ENCODE results near the gene UBE2J1. TPM values are rescaled to one million over a fixed set of nuclear protein-coding genes. Genes with fewer than 3 reads are reported as not detected.

The UBE2J1 gene
- total RNA-seq, 1 donor, result 83.2 TPM

DNA sequence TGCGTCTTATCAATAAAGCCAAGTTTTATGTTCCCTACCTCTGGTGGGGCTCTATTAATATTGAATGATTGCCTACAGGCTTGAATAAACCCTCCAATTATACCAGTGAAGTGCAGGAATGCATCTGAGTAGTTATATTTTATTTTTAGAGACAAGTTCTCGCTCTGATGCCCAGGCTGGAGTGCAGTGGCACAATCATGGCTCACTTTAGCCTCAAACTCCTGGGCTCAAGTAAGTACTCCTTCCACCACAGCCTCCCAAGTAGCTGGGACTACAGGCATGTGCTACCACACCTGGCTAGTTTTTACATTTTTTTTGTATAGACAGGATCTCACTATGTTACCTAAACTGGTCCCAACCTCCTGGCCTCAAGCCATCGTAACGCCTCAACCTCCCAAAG lies 26.1 kb upstream of the UBE2J1 start:
- Histone ChIP-seq H3K27me3 (ENCODE audit: insufficient read depth, low read length) (no peaks in the 10 kb centered on the region), H3K4me1 (ENCODE audit: insufficient read depth, low read length) (peaks cover 45% of the 10 kb centered on the region), H3K9me3 (ENCODE audit: low read depth, low read length) (no peaks in the 10 kb centered on the region), H3K4me3 (ENCODE audit: low read length) (no peak overlapping the region)

DNA sequence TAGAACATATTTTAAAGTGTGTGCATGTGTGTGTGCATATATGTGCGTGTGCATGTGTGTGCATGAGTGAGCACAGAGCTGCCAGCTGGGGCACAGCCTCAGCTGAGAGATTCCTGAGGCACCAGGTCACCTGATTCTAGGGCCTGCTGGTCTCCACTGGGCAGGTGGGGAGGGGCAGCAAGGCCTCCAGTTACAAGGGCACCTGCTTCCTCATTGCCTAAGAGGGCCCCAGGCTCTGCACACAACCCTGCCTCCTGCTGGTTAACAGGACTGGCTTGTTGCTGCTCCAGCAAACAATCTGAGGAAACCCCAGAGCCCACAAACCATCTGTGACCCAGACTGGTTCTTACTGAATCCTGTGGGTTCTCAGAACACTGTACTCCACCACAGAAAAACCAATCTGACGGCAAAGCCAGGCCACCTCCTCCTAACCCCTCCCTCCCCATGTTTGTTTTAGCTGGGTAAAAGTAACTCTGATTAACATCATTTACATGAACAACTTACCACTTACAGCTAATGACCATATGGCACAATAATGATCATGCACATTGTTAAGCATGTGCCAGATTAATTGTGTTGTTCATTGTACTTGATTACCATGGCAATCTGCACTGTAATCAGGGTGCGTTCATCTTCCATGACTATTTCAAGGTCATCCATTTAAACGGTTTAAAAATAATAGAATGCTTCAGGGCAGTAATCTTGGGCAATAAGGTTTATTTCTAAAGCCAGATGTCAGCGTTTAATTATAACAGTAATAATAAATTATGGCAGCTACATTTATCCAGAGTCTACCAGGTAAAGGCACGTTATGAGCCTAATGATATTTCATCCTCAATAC lies 23.1 kb upstream of the UBE2J1 start:
- no peak overlapping the region for H3K4me3 ChIP-seq (ENCODE audit: low read length)
- H3K9me3 ChIP-seq (ENCODE audit: low read depth, low read length), result no peaks in the 10 kb centered on the region
- peaks cover 53% of the 10 kb centered on the region for H3K4me1 ChIP-seq (ENCODE audit: insufficient read depth, low read length)
- H3K27me3 ChIP-seq (ENCODE audit: insufficient read depth, low read length), result no peaks in the 10 kb centered on the region

DNA sequence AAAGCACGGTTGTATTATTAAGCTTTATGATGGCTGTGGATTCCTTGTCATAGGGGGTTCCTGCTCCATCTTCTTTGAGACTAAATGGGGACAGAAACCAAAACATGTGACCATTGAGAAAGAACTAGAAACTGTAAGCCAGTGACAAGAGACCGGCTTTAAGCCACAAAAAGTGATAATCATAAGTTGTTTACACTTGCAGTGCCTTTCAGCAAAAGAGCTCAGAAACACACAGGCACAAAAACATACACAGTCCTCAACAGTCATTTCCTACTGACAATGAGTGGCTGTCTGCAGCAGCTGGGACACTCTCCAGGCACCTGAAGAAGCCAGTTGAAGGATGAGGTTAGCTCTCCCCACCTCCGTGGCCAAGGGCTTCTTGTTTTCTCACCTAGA lies 20.0 kb upstream of the UBE2J1 start:
- H3K27me3 ChIP-seq (ENCODE audit: insufficient read depth, low read length), result no peaks in the 10 kb centered on the region
- H3K4me3 ChIP-seq (ENCODE audit: low read length), result no peak overlapping the region
- no peaks in the 10 kb centered on the region for H3K9me3 ChIP-seq (ENCODE audit: low read depth, low read length)
- H3K4me1 ChIP-seq (ENCODE audit: insufficient read depth, low read length), result peaks cover 30% of the 10 kb centered on the region

DNA sequence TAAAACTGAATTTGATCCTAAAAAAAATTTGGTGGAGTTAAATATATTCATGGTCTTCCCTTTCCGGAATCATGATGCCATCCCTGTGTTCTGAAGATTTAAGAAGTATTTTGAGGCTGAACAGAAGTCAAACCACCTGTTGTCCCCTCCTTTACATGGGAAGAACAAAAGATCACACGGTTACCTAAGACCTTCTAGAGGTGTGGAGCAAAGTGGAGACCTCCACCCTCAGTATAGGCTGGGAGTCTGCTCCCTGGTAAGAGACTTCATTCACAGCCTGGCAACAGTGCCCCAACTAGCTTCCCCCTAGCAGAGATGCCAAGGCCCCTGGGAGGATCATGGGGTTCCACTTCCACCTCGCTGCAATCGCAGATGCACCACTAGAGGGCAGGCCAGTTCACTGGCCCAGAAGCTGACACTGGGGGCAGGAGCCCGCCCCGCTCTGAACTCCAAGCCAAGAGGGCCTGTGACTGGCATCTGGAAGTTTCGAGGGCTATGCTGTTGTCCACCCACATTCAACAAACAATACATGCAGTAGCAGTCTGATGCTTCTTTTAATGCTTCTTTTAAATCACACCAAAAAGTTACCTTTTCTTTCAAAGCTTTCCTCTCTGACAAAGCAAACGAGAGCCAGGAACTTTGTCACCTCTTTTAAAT lies 19.5 kb upstream of the UBE2J1 start:
- H3K27me3 ChIP-seq (ENCODE audit: insufficient read depth, low read length), result no peaks in the 10 kb centered on the region
- H3K4me1 ChIP-seq (ENCODE audit: insufficient read depth, low read length), result peaks cover 27% of the 10 kb centered on the region
- no peaks in the 10 kb centered on the region for H3K9me3 ChIP-seq (ENCODE audit: low read depth, low read length)
- H3K4me3 ChIP-seq (ENCODE audit: low read length), result no peak overlapping the region

DNA sequence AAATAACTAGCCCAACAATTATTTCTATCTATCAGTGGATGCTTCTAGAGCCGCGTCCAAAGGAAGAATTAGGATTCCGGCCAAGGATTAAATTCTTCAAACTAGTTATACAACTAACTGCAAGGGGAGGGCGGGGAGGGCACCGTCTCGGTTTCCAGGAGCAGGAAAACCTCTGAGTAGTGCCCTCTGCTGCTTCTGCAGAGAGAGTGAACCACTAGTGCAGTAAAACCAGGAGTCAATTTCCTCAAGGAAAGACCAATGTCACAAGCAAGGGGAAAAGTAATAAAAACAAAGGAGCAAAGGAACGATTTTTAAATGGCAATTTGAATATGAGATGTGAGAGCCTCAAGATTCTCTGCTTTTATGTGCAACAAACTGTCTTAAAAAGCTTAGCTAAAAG lies 16.5 kb upstream of the UBE2J1 start:
- peaks cover 12% of the 10 kb centered on the region for H3K4me1 ChIP-seq (ENCODE audit: insufficient read depth, low read length)

DNA sequence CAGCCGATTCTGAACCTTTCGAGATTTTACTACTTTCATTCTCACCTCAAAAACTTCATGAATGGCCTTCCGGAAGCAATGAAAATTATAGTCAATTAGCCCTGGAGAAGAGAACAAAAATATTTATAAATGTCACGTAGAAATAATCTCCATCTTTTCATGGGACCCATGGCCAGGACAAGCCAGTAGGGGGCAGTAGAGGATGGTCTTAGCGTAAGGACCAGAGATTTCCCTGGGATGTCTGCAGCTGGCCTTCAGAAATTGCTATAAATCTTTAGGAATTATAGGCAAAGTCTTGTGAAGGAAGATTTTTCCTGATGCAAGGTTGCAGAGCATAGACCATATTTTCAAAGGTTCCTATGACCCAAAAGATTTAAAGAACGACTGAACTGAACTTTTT lies 15.6 kb upstream of the UBE2J1 start:
- no peaks in the 10 kb centered on the region for H3K27me3 ChIP-seq (ENCODE audit: insufficient read depth, low read length)
- H3K4me1 ChIP-seq (ENCODE audit: insufficient read depth, low read length), result peaks cover 12% of the 10 kb centered on the region
- H3K4me3 ChIP-seq (ENCODE audit: low read length), result no peak overlapping the region
- H3K9me3 ChIP-seq (ENCODE audit: low read depth, low read length), result no peaks in the 10 kb centered on the region

More for the DNA sequence above, 16.5 kb upstream of the UBE2J1 start:
- Histone ChIP-seq H3K9me3 (ENCODE audit: low read depth, low read length) (no peaks in the 10 kb centered on the region), H3K4me3 (ENCODE audit: low read length) (no peak overlapping the region), H3K27me3 (ENCODE audit: insufficient read depth, low read length) (no peaks in the 10 kb centered on the region)

DNA sequence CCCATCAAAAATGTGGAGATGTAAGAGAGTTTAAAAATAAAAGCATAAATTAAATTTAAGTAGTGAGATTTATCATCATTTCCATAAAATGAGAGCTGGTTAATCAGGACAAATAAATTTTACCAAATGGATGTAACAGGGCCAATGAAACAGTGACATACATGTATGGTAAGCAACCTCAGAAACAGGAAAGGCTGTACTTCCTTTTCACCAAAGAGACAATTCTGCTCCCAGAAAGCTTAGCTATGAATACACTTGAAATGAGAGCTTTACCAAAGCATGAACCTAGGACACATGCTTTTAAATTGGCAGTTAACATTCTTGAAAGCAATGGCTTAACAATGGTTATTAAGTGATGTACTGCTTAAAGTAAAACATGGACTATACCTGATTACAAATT lies 12.1 kb upstream of the UBE2J1 start:
- Histone ChIP-seq H3K9me3 (ENCODE audit: low read depth, low read length) (no peaks in the 10 kb centered on the region), H3K27me3 (ENCODE audit: insufficient read depth, low read length) (no peaks in the 10 kb centered on the region), H3K4me3 (ENCODE audit: low read length) (no peak overlapping the region), H3K4me1 (ENCODE audit: insufficient read depth, low read length) (peaks cover 18% of the 10 kb centered on the region)

DNA sequence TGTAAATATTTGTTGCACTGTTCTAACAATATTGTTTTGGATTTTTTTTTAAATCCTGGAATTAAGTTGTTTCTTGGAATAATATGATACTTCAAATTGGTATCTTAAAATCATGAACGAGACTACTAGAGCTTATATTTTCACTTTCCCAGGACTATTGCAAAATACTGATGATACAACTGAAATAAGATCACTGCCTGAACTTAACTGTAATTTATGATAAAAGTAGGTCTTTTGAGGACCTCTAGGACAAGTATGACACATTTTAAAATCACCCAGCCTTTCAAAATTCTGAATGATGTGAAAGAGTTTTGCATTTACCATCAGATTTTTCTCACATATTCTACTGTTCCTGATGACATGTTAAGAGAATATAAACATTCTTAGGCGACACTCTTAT lies 8.6 kb upstream of the UBE2J1 start:
- H3K4me1 ChIP-seq (ENCODE audit: insufficient read depth, low read length), result peaks cover 36% of the 10 kb centered on the region

DNA sequence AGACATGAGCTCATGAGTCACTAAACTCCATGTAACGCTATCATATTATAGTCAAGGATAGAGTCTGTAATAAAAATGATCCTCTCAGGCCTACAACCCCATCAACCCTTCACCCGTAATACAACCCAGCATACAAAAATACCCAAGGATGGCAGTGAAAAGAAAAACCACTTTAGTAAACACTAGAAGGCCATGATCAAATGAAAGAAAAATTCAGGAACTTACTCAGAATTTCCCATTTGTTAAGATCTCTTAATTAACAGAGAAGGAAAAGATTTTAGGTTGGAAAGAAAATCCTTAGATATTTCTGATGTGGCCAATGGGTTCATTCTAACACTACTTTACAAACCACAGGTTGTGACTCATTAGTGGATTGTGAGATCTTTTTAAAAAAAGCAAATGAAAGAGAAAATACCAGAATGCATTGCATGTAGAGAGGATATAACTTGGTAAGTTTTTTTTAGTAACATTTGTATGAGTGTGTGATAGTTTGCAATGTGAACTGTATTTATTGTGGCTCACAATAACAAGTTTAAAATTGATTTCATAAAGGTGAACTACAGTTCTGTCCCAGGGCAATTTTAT lies 8.0 kb upstream of the UBE2J1 start:
- H3K27me3 ChIP-seq (ENCODE audit: insufficient read depth, low read length), result no peaks in the 10 kb centered on the region
- H3K4me1 ChIP-seq (ENCODE audit: insufficient read depth, low read length), result peaks cover 36% of the 10 kb centered on the region
- no peak overlapping the region for H3K4me3 ChIP-seq (ENCODE audit: low read length)
- H3K9me3 ChIP-seq (ENCODE audit: low read depth, low read length), result no peaks in the 10 kb centered on the region

More for the DNA sequence above, 8.6 kb upstream of the UBE2J1 start:
- no peaks in the 10 kb centered on the region for H3K9me3 ChIP-seq (ENCODE audit: low read depth, low read length)
- no peaks in the 10 kb centered on the region for H3K27me3 ChIP-seq (ENCODE audit: insufficient read depth, low read length)
- no peak overlapping the region for H3K4me3 ChIP-seq (ENCODE audit: low read length)

DNA sequence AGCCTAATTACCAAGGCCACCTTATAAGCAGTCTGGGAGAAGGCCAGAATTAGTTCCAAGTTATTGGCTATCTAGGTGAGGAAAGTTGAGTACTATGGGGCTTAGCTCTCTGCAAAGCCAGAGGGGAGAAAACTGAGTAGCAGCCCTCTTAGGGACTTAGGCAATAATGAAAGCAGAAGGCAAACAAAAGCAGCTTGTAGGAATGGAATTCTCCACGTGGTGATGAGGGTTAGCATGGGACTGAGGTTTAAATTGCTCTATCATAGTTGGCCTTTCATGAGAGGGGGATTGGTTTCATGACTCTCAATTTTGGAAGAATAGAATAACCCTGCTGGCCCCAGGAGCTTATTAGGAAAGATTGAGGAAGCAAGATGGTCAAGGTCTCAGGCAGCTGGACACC lies 7.0 kb upstream of the UBE2J1 start:
- H3K4me3 ChIP-seq (ENCODE audit: low read length), result no peak overlapping the region
- H3K27me3 ChIP-seq (ENCODE audit: insufficient read depth, low read length), result no peaks in the 10 kb centered on the region
- no peaks in the 10 kb centered on the region for H3K9me3 ChIP-seq (ENCODE audit: low read depth, low read length)
- peaks cover 36% of the 10 kb centered on the region for H3K4me1 ChIP-seq (ENCODE audit: insufficient read depth, low read length)

DNA sequence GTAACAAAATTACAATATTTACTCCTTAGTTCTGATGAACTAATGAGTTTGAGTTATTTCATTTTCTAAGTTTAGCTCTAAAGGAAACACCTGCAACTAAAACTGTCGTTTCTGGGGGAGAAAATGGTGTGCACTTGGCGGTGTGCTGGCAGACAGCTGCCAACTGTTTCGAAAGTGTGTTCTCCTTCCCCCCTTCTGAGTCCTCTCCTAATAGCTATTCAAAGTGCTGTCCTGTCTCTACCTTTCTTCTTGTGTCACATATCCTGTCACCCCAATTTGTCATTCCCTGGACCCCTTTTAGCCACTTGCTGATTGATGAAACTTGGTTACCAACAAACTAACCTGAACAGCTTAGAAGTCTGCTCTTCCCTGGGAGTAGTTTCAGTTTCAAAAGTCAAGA lies 4.9 kb upstream of the UBE2J1 start:
- H3K4me1 ChIP-seq (ENCODE audit: insufficient read depth, low read length), result peaks cover 49% of the 10 kb centered on the region
- H3K9me3 ChIP-seq (ENCODE audit: low read depth, low read length), result no peaks in the 10 kb centered on the region
- H3K27me3 ChIP-seq (ENCODE audit: insufficient read depth, low read length), result no peaks in the 10 kb centered on the region
- H3K4me3 ChIP-seq (ENCODE audit: low read length), result peak overlapping the region; percentile 27

DNA sequence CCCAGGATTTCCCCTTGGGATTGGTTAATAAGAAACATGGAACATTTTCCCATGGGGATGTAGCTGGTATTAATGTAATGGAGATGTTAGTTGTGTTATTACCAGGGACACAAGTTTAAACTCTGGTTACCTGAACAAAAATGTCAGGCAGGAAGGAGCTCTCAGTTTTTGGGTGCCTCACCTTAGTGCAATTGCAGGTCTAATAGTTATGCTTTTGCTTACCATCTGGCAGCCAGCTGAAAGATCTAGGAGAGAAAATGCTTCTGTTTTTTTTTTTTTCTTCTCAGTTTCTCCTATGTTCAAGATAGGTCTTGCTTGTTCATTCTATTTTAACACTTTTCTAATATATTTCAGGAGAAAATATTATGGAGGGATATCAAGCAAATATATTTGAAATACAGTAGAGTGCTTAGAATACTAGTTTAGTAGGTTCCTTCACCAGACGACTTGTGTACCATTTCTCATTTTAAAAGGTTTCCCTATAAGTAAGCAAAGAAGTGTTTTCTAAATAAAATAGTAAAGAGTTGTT lies 4.2 kb upstream of the UBE2J1 start:
- Histone ChIP-seq H3K9me3 (ENCODE audit: low read depth, low read length) (no peaks in the 10 kb centered on the region), H3K4me3 (ENCODE audit: low read length) (no peak overlapping the region), H3K4me1 (ENCODE audit: insufficient read depth, low read length) (peaks cover 49% of the 10 kb centered on the region), H3K27me3 (ENCODE audit: insufficient read depth, low read length) (no peaks in the 10 kb centered on the region)

DNA sequence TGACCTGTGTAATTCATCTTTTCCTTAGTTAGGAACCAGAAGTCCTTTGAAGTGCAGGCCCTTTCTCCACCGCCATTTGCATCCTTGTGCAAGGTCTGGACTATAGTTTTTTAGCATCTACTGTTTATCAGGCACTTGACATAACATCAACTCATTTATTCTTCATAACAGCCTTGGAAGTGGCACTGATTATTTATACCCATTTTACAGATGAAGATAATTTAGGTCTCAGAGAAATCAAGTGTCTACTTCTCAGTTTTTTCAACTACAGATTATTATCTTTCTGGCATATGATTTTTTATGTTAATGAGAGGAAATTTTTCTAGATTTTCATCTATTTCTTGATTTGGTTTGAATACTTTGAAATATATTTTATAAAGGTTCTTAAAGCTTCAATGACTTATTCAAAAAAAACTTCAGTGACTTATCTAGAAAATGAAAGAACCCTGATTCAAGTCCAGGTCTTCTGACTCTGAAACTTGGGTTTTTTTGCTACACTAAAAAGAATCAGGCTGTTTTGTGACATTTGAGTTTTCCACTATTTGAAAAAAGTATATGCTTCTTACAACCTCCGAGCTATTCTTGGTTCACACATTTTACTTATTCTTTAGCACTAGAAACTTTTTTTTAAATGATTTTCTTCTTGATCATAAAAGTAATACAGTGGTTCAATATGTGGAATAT lies 3.1 kb upstream of the UBE2J1 start:
- Histone ChIP-seq H3K4me3 (ENCODE audit: low read length) (no peak overlapping the region), H3K27me3 (ENCODE audit: insufficient read depth, low read length) (no peaks in the 10 kb centered on the region), H3K4me1 (ENCODE audit: insufficient read depth, low read length) (peaks cover 48% of the 10 kb centered on the region), H3K9me3 (ENCODE audit: low read depth, low read length) (no peaks in the 10 kb centered on the region)

DNA sequence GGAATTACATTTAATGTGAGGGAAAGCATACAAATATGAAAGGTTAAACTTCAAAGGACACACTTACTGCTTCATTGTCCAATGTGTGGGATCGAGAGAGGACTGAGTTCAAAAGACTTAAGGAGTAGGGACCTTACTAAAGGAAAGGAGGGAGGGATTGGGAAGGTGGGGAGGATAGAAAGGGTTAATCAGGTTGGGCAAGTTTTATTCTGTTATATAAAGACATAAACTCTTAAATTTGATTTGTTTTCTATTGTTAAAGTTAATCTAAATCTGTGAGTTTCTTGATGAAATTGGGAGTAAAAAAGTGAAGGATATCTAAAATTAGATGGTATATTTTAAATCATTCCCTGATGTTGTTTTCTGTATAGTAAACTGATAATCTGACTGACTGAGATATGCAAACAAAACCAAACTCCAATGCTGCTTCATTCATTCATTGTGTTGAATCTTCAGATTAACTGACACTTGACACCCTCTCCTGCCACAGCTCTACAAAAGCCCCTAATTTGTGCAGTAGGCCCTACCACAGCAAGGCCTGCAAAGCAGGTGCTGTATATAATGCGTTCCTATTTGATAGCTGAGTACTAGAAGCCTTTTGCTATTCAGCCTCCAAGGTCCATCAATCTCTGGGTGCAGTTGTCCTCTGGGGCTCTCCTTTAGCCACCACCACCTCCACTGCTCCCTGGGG lies 1.3 kb upstream of the UBE2J1 start:
- no peaks in the 10 kb centered on the region for H3K9me3 ChIP-seq (ENCODE audit: low read depth, low read length)
- H3K27me3 ChIP-seq (ENCODE audit: insufficient read depth, low read length), result no peaks in the 10 kb centered on the region
- peaks cover 51% of the 10 kb centered on the region for H3K4me1 ChIP-seq (ENCODE audit: insufficient read depth, low read length)
- H3K4me3 ChIP-seq (ENCODE audit: low read length), result no peak overlapping the region

Data from mononuclear cell (primary cell).